Activated CD8-positive, alpha-beta memory T cell treated with anti-CD3 and anti-CD28 coated beads, Interleukin-2, amount 50 U/mL, for 4 hours (primary cell): ENCODE data around the gene ABLIM2.

Source experiments
- DNase-seq: peaks from one replicate; pipeline ENCODE4 v3.0.0-alpha.2; 2020

ABLIM2 gene

DNA sequence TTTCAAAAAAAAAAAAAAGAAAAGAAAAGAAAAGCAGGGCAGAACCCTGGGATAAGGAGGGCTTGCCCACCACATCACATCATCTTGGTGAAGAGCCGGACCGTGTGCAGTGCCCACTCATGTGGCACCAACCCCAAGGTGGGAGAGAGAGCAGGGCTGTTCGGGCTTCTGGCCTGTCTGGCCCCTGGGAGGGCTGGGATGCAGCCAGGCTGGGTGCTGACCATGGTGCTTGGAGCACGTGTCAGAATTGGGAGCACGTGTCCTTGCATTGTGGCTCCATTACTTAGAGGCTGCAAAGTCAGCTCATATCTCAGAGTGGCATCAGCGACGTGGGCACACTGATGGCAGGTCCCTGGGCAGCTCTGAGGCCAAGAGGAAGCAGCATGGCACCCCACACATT, 118.0 kb downstream of the ABLIM2 start:
- no peak for DNase-seq

DNA sequence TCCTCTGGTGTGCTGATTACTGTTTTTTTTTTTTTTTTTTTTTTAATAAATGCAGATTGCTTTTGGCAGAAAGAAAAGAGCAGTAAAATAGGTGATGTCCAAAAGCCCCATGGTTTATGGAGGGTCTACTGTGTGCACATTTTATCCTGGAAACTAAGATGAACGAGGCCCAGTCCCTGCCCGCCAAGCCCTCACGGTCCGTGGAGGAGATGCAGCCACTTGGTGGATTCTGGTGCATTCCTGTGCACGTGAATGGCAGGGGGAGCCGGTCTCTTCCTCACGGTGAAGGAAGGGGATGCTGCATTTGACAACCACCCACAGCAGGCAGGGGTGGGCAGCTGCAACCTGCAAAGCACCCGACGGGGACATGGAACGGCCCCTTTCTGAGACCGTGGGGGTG, 118.8 kb downstream of the ABLIM2 start:
- DNase-seq: no peak

GRCh38 chr4:8039290-8039689, 119.3 kb downstream of the ABLIM2 start:
- DNase-seq: no peak

GRCh38 chr4:8038719-8039251, 119.8 kb downstream of the ABLIM2 start:
- DNase-seq: no peak

DNA sequence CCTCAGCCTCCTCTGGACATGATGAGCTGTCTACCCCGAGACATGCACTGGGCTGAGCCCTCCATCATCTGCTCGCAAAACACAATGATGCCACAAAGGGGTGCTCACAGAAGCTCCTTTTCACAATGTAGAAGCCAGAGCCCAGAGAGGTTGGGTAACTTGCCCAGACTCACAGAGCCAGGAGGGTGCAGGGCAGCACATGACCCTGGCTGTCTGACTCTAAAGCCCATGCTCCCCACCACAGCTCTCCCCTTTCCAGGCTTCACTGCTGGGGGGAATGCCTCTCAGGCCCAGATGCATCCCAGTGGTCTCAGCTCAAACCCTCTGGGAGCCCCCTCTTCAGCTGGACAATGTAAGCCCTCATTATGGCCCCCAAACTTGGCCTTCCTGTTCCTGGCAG, 120.5 kb downstream of the ABLIM2 start:
- no peak for DNase-seq

GRCh38 chr4:8037150-8037769, 121.4 kb downstream of the ABLIM2 start:
- no peak for DNase-seq

DNA sequence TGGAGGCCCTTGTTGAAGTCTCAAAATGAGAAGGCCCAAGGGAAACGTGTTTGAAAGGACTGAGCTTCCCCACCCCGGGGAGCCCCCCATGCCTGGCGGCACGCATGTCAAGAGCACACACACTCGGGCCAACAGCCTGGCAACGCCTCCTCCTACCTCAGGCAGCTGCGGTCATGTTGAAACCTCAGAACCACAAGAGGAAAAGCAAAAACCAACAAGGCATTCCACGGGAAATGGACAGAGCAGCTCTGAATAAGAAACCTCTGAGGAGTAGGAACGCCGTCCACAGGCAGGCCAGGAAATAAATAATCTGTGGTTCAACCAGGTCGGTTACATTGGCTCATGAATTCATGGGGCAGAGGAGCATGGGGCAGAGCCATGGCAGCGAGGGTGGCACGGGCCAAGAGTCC, 123.2 kb downstream of the ABLIM2 start:
- no peak for DNase-seq

- no peak for DNase-seq
These were observed 124.6 kb downstream of the ABLIM2 start for GRCh38 chr4:8033829-8034528.

- DNase-seq: no peak
These were observed 125.4 kb downstream of the ABLIM2 start for GRCh38 chr4:8033067-8033755.

DNA sequence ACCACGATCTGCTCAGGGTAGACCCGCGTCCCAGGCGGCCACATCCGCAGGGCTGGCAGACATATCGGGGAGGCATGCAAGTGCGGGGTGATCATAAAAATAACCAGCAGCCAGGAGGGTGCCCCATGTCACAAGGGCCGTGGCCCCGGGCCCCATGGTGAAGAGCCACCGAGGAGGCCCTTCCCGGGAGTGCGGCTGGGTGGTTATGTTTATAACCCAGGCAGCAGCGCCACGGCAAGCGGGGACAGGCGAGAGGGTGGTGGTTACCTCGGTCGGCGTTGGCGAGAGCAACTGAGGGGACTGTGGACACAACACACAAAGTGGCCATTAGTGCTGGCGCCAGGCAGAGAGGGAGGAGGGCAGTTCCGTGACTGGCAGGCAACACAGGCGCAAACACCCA, 126.2 kb downstream of the ABLIM2 start:
- DNase-seq: no peak

DNA sequence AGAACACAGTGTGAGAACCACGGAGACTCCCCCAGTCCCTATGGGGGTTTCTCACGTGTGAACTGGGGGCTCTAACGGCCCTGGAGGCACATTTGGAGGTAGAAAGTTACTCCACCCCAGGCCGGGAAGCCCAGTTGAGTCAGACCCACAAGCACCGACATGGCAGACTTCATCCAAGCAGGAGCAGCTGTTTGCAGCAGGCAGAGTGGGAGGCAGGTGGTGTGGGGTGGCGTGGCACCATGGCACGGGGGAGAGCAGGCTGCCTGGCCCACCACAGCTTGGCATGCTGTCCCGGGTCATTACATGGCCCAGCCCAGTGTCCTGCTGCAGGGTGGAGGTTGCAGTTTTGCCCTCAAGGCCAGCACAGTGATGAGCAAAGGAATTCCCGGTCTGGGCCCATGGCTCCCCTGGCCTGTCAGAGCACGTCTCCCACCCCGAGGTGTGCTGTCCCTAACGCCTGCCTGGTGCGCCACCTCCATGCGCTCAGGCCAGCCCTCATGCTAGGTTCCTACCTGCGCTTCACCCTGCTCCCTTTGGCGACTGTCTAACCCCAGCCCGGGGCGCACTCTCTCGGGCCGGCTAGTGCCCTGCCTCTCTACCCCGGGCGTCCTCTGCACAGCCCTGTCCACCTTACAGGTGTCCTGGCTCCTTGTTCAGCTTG, 128.4 kb downstream of the ABLIM2 start:
- no peak for DNase-seq

- no peak for DNase-seq
These were observed 128.9 kb downstream of the ABLIM2 start for GRCh38 chr4:8029689-8030088.

GRCh38 chr4:8028884-8029568, 129.6 kb downstream of the ABLIM2 start:
- DNase-seq: no peak

DNA sequence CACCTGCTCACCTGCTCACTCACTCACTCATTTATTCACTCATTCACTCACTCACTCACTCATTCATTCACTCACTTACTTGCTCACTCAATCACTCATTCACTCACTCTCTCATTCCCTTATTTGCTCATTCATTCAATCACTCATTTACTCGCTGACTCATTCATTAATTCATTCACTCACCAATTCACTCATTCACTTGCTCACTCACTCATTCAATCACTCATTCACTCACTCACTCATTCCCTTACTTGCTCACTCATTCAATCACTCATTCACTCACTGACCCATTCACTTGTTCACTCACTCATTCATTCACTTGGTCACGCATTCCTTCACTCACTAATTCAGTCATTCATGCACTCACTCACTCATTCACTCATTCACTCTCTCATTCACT, 130.2 kb downstream of the ABLIM2 start:
- DNase-seq: no peak

- DNase-seq: no peak
These were observed 132.2 kb downstream of the ABLIM2 start for GRCh38 chr4:8026453-8026852.

GRCh38 chr4:8025668-8026067, 132.9 kb downstream of the ABLIM2 start:
- DNase-seq: no peak

DNA sequence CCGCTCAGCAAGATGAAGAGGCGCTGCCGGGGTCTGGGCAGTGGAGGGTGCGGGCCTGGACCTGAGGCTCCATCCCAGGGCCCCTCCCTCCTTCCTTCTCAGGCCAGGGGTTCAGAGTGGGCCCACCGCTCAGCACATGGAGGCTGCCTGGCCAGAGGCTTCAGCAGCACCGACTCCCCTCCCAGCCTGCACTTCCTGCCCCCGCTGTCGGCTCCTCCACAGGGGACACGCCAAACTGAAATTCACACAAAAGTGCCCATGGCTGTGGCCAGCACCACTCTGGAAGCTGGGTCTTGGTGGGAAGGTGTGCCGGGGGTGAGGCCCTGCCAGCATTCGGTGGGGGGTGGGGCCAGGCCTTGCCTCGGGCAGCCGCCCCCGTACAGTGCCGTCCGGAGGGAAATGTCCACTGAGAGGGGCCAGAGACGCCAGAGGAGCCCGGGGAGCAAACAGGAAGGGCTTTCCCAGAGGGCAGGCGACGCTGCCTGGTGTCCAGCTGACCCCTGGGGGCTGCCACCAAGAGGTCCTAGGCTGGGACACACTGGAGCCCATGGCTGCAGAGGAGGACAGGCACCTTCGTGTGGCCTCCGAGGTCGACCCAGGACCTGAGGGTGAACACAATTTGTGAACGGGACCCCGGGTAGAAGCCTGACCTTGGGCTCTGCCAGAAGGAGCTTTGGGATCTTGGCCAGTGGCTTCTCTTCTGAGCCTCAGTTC, 134.4 kb downstream of the ABLIM2 start:
- no peak for DNase-seq

GRCh38 chr4:8023696-8024033, 134.9 kb downstream of the ABLIM2 start:
- DNase-seq: no peak

DNA sequence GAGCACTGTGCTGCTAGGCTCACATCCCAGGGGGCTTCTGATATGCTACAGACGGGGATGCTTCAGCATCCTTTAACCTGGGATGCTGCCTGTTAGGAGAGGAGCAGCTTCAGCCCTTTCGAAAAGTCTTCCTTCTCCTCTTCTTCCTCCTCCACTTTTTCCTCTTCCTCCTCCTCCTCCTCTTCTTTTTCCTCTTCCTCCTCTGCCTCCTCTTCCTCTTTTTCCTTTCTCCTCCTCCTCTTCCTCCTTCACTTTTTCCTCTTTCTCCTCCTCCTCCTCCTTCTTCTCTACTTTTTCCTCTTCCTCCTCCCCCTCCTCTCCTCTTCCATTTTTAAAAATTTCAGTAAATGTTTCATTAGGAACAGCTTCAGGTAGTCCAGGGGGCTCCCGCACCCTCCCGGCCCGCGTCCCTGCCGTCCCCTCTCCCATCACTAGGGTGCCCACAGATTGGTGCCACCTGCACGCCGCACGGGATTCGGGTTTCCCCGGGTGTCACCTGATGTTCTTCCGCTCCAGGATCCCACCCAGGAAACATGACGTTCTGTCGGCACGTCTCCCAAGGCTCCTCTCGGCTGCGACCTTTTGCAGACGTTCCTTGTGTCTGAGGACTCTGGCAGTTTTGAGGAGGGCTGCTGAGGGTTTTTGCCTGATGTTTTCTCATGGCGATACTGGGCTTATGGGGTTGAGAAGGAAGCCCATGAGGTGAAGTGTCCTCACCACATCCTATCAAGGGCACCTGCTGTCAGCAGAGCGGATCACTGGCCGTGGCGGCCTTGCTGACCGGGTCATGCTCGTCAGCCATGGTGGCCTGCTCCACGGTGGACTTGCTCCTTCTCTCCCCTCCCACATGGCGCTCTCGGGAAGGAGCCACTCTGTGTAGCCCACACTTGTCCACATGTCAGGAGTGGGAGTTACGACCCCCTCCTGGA, 135.6 kb downstream of the ABLIM2 start:
- no peak for DNase-seq

DNA sequence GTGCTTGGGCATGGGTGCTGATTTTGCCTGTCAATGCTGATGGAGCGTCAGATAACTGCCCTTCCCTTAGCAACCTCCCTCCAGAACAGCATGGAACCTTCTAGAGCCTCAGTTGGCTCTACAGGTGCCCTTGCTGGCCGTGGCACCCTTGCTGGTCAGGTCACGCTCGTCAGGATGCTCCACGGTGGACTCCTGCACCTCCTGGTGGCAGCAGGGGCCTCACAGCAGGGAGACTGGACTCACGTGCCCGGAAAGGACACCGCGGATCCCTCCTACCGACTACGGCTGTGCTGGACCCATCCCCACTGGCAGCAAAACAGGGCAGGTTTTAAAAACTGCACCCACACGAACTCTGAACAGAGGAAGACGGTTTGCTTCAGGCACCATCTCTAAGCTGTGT, 136.8 kb downstream of the ABLIM2 start:
- DNase-seq: no peak
